AG10803 (cell line): ENCODE data around the gene PRR30.
"Not testable (repeated sequence)": the region's sequence is repeated elsewhere in the genome, so short reads cannot be mapped to it uniquely, and the experiment has no call there.

Experiments used
- DNase-seq: peaks from one replicate; pipeline ENCODE4 v3.0.0; 2010; ENCODE audit warnings: low read depth
- H3K4me3 ChIP-seq: 2 replicates; pipeline ENCODE4 v1.5.1; 2011; ENCODE audit warnings: mild to moderate bottlenecking, low read length, control low read depth
- TF ChIP-seq, protein P1 (sequence below): conservative IDR thresholded peaks from 2 replicates; pipeline ENCODE4 v1.5.1; 2011; ENCODE audit warnings: mild to moderate bottlenecking, low read length, control low read depth, inconsistent platforms

PRR30 gene

DNA sequence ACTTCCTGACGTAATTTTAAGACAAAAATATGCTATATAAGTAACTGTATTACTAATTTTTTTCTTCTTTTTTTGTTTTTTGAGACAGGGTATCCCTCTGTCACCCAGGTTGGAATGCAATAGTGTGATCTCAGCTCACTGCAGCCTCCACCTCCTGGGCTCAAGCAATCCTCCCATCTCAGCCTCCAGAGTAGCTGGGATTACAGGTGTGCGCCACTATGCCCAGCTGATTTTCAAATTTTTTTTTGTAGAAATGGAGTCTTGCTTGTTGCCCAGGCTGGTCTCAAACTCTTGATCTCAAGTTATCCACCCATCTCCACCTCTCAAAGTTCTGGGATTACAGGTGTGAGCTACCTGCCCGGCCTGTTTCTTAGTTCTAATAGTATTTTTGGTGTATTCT is 39.3 kb upstream of the PRR30 start:
- TF ChIP-seq, protein P1, sequence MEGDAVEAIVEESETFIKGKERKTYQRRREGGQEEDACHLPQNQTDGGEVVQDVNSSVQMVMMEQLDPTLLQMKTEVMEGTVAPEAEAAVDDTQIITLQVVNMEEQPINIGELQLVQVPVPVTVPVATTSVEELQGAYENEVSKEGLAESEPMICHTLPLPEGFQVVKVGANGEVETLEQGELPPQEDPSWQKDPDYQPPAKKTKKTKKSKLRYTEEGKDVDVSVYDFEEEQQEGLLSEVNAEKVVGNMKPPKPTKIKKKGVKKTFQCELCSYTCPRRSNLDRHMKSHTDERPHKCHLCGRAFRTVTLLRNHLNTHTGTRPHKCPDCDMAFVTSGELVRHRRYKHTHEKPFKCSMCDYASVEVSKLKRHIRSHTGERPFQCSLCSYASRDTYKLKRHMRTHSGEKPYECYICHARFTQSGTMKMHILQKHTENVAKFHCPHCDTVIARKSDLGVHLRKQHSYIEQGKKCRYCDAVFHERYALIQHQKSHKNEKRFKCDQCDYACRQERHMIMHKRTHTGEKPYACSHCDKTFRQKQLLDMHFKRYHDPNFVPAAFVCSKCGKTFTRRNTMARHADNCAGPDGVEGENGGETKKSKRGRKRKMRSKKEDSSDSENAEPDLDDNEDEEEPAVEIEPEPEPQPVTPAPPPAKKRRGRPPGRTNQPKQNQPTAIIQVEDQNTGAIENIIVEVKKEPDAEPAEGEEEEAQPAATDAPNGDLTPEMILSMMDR: no peak
- no peak for DNase-seq
- H3K4me3 ChIP-seq: no peak overlapping the region

- TF ChIP-seq, protein P1: no peak
- DNase-seq: no peak
- no peak overlapping the region for H3K4me3 ChIP-seq
Measured at GRCh38 chr2:27177441-27178351, 38.5 kb upstream of the PRR30 start.

GRCh38 chr2:27175781-27176180 is 36.6 kb upstream of the PRR30 start:
- H3K4me3 ChIP-seq, DNase-seq: not testable (repeated sequence)

GRCh38 chr2:27175330-27175729 is 36.1 kb upstream of the PRR30 start:
- peak; percentile 46 for DNase-seq
- TF ChIP-seq, protein P1: no peak
- no peak overlapping the region for H3K4me3 ChIP-seq

GRCh38 chr2:27174638-27175037 is 35.4 kb upstream of the PRR30 start:
- TF ChIP-seq, protein P1: no peak
- no peak for DNase-seq
- H3K4me3 ChIP-seq: no peak overlapping the region

- TF ChIP-seq, protein P1: no peak
- no peak overlapping the region for H3K4me3 ChIP-seq
- peak; percentile 56 for DNase-seq
Measured at GRCh38 chr2:27171351-27171848, 32.2 kb upstream of the PRR30 start.

DNA sequence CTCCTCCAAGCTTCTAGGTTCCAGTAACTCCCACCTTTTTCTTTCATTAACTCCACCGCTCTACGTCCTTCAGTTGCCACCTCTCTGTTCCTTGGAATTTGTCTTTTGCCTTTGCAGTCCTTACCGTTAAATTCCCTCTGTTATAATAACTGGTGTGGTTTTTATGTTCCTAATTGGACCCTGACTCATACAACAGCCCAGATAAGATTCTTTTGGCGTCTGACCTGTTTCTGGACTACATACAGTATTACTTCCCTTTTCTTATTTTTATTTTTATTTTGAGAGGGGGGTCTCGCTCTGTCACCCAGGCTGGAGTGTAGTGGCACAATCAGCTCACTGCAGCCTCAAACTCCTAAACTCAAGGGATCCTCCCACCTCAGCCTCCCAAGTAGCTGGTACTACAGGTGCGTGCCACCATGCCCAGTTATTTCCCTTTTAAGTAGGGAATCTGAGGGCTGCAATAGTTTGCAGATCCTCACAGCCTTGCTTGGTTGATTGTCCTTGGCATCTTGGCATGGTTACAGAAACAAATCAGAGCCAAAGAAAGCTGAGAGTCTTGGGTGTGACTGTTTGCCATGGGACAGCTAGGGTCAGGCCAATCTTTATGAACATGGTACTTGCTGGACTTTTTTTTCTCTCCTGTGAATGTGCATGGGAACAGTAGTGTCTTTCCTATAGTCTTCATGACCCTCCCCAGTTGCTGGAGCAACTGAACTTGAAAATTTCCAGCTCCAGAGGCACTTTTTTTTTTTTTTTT is 31.5 kb upstream of the PRR30 start:
- no peak for DNase-seq
- no peak overlapping the region for H3K4me3 ChIP-seq
- TF ChIP-seq, protein P1: no peak
